PFSK-1 (cell line): ENCODE data around the gene PI4KB.

Source experiments
- FOXP2 ChIP-seq: optimal IDR thresholded peaks from 2 replicates; pipeline ENCODE3; 2011; ENCODE audit warnings: borderline replicate concordance, control low read depth, inconsistent platforms; ENCODE audit not compliant: insufficient read depth; ENCODE audit errors: extremely low read length, extremely low read depth
- POLR2AphosphoS5 ChIP-seq: IDR thresholded peaks from 2 replicates; pipeline ENCODE4 v1.6.1; 2012; ENCODE audit warnings: low read depth, mild to moderate bottlenecking, control low read depth, low read length, moderate library complexity
- SIN3A ChIP-seq: IDR thresholded peaks from 2 replicates; pipeline ENCODE4 v1.6.1; 2012; ENCODE audit warnings: mild to moderate bottlenecking, low read length, moderate library complexity, borderline replicate concordance; ENCODE audit not compliant: insufficient read depth
- TAF1 ChIP-seq: IDR thresholded peaks from 2 replicates; pipeline ENCODE4 v1.6.1; 2012; ENCODE audit warnings: low read length, control low read depth, borderline replicate concordance; ENCODE audit not compliant: insufficient read depth
- TF ChIP-seq, protein P1 (sequence below), 2 experiments: IDR thresholded peaks; 2 replicates each; pipeline versions ENCODE4 v1.6.1 to v1.8.0; 2011 to 2012; ENCODE audit warnings: low read depth in 2 of 2, low read length in 2 of 2, control low read depth in 1 of 2, inconsistent platforms in 1 of 2, mild to moderate bottlenecking in 1 of 2, moderate library complexity in 1 of 2; ENCODE audit not compliant: insufficient read depth in 1 of 2

DNA sequence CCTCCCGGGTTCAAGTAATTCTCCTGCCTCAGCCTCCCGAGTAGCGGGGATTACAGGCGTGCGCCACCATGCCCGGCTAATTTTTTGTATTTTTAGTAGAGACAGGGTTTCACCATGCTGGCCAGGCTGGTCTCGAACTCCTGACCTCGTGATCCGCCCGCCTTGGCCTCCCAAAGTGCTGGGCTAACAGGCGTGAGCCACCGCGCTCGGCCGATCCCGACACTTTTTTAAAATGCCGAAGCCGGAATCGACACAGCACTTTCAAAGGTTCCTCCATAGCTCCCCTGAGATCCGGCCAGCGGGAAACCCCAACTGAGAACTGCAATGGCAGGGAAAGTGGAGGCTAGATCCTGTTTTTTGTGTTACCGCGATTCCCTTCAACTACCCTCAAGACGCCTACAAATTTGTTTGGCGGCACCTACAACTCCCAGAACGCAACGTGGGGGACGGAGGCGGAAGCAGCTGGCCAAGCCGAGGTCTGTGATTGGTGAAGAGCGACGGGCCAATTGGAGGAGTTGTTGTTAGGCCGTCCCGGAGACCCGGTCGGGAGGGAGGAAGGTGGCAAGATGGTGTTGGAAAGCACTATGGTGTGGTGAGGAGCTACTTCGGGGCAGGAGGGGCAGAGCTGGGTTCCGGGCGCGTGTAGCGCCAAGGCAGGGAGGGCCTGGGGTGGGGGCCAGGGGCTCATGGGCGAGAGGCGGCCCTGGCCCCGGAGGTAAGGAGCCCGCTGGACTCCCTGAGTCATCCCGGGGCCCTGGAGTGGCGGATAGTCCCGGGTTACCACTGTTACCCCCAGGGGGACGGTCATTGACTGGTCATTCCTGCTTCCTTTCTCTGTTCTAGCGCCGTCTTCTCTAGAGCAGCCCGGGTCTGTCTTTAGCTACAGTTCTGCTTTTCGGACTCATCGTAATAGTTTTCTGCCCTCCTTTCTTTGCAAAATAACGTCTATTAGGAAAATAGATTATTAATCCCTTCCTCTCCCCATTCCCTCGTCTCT, 72.7 kb downstream of the PI4KB start, which contains the start of gene PSMD4:
- peak; percentile 98 for TF ChIP-seq POLR2AphosphoS5
- TF ChIP-seq, protein P1, sequence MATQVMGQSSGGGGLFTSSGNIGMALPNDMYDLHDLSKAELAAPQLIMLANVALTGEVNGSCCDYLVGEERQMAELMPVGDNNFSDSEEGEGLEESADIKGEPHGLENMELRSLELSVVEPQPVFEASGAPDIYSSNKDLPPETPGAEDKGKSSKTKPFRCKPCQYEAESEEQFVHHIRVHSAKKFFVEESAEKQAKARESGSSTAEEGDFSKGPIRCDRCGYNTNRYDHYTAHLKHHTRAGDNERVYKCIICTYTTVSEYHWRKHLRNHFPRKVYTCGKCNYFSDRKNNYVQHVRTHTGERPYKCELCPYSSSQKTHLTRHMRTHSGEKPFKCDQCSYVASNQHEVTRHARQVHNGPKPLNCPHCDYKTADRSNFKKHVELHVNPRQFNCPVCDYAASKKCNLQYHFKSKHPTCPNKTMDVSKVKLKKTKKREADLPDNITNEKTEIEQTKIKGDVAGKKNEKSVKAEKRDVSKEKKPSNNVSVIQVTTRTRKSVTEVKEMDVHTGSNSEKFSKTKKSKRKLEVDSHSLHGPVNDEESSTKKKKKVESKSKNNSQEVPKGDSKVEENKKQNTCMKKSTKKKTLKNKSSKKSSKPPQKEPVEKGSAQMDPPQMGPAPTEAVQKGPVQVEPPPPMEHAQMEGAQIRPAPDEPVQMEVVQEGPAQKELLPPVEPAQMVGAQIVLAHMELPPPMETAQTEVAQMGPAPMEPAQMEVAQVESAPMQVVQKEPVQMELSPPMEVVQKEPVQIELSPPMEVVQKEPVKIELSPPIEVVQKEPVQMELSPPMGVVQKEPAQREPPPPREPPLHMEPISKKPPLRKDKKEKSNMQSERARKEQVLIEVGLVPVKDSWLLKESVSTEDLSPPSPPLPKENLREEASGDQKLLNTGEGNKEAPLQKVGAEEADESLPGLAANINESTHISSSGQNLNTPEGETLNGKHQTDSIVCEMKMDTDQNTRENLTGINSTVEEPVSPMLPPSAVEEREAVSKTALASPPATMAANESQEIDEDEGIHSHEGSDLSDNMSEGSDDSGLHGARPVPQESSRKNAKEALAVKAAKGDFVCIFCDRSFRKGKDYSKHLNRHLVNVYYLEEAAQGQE (IDR thresholded peaks at IDR 0.05; ENCODE audit: insufficient read depth in 1 of 2, low read depth in 2 of 2, low read length in 2 of 2): no peak
- TF ChIP-seq SIN3A: peak; percentile 78; the same call in 1 of the 2 replicates
- peak; percentile 64 for TF ChIP-seq FOXP2
- peak; percentile 94; the same call in 1 of the 2 replicates for TF ChIP-seq TAF1
